ENCODE results near the gene RAB20. TPM values are rescaled to one million over a fixed set of nuclear protein-coding genes. Genes with fewer than 3 reads are reported as not detected.

RAB20 gene
- polyA plus RNA-seq, 1 donor (not counting 4 experiments of a cell fraction or from before 2014, with no cell fraction given): 4.3 TPM

DNA sequence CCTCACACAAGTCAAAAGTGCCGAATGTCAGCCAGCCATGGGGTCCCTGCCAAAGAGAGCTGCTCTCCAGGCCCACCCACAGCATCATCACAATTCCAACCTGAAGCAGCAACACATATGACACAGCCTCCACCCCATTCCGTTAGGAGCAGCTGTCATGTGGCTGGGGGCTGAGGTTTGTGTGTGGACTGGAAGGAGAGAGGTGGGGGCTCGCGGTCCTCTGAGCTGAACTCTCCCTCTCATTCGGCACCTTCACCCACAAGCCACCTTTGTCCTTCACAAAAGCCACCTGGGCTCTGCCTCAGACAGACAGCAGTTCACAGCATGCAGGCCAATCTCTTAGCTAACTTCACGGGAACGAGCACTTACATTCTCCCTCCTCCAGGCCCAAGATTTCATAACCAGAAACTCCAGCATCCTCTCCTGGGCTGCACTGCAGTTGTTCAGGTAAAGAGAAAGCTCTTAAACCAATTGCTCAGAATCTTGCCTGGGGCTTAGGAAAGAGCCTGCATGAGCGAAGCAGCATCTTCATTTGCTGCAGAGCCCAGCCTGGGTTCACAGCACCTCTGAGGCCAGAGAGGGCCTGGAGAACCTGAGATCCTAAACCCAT is 7.2 kb downstream of the RAB20 start:
- Histone ChIP-seq H3K9me3 (ENCODE audit: control insufficient read depth, low read depth, low read length) (no peaks in the 10 kb centered on the region), H3K9ac (ENCODE audit: control insufficient read depth, extremely low read depth, insufficient read depth, low read length) (no peak overlapping the region), H3K4me2 (ENCODE audit: control insufficient read depth, extremely low read depth, insufficient read depth, low read depth, low read length) (no peak overlapping the region), H3K79me2 (ENCODE audit: control insufficient read depth, insufficient read depth, low read length) (no peaks in the 10 kb centered on the region), H3K4me3 (ENCODE audit: control insufficient read depth in 2 of 3, extremely low read depth in 1 of 3, insufficient read depth in 2 of 3, low read depth in 1 of 3, low read length in 3 of 3) (no peak overlapping the region), H3K27me3 (ENCODE audit: control insufficient read depth, extremely low read depth, insufficient read depth, low read length) (no peaks in the 10 kb centered on the region), H3K27ac (ENCODE audit: control insufficient read depth, insufficient read depth, low read length) (no peak overlapping the region), H4K20me1 (ENCODE audit: control insufficient read depth, extremely low read depth, insufficient read depth, low read length) (no peaks in the 10 kb centered on the region), H3K9me1 (ENCODE audit: control insufficient read depth, extremely low read depth, insufficient read depth, low read length) (no peaks in the 10 kb centered on the region), H3K4me1 (ENCODE audit: control insufficient read depth, extremely low read depth, insufficient read depth, low read length) (no peaks in the 10 kb centered on the region), H2AFZ (ENCODE audit: control insufficient read depth, low read length) (no peak overlapping the region), H3K36me3 (ENCODE audit: control insufficient read depth in 2 of 2, extremely low read depth in 1 of 2, insufficient read depth in 2 of 2, low read length in 2 of 2) (no peaks in the 10 kb centered on the region)
- dilution Hi-C loops (cut with MboI; ENCODE audit: extremely low pct_ligation_motif_present, low sequenced_read_pairs): no loop called here
- FAIRE-seq (no peak), DNase-seq (ENCODE audit: low read depth, low spot score) (no peak)
- no peak for TF ChIP-seq EZH2 (IDR thresholded peaks at IDR 0.05; ENCODE audit: low read length)
- TF ChIP-seq, protein P1, sequence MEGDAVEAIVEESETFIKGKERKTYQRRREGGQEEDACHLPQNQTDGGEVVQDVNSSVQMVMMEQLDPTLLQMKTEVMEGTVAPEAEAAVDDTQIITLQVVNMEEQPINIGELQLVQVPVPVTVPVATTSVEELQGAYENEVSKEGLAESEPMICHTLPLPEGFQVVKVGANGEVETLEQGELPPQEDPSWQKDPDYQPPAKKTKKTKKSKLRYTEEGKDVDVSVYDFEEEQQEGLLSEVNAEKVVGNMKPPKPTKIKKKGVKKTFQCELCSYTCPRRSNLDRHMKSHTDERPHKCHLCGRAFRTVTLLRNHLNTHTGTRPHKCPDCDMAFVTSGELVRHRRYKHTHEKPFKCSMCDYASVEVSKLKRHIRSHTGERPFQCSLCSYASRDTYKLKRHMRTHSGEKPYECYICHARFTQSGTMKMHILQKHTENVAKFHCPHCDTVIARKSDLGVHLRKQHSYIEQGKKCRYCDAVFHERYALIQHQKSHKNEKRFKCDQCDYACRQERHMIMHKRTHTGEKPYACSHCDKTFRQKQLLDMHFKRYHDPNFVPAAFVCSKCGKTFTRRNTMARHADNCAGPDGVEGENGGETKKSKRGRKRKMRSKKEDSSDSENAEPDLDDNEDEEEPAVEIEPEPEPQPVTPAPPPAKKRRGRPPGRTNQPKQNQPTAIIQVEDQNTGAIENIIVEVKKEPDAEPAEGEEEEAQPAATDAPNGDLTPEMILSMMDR (optimal IDR thresholded peaks at IDR 0.05 in 1 of 3, IDR thresholded peaks at IDR 0.05 in 1 of 3, conservative IDR thresholded peaks at IDR 0.05 in 1 of 3; ENCODE audit: extremely low read depth in 1 of 3, insufficient read depth in 2 of 3, low read length in 3 of 3): no peak

DNA sequence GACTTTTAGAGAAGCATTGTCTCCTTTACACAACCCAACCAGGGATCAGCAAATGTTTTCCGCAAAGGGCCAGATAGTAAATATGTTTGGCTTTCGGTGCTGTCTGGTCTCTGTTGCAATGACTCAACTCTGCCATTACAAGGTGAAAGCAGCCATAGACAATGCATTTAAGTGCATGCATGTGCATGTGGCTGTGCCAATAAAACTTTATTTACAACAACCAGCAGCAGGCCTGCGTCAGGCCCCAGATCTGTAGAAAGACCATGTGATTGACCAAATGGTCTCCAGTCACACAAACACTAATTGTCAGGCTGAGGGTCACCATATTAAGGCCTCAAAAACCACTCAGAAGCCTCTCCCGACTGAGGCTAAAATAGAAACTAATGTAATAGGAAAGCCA is 8.1 kb downstream of the RAB20 start:
- Histone ChIP-seq H3K9ac (ENCODE audit: control insufficient read depth, extremely low read depth, insufficient read depth, low read length) (no peak overlapping the region), H4K20me1 (ENCODE audit: control insufficient read depth, extremely low read depth, insufficient read depth, low read length) (no peaks in the 10 kb centered on the region), H3K4me3 (ENCODE audit: control insufficient read depth in 2 of 3, extremely low read depth in 1 of 3, insufficient read depth in 2 of 3, low read depth in 1 of 3, low read length in 3 of 3) (no peak overlapping the region), H3K27me3 (ENCODE audit: control insufficient read depth, extremely low read depth, insufficient read depth, low read length) (no peaks in the 10 kb centered on the region), H3K9me3 (ENCODE audit: control insufficient read depth, low read depth, low read length) (no peaks in the 10 kb centered on the region), H3K9me1 (ENCODE audit: control insufficient read depth, extremely low read depth, insufficient read depth, low read length) (no peaks in the 10 kb centered on the region), H3K4me2 (ENCODE audit: control insufficient read depth, extremely low read depth, insufficient read depth, low read depth, low read length) (no peak overlapping the region), H3K36me3 (ENCODE audit: control insufficient read depth in 2 of 2, extremely low read depth in 1 of 2, insufficient read depth in 2 of 2, low read length in 2 of 2) (no peaks in the 10 kb centered on the region), H3K27ac (ENCODE audit: control insufficient read depth, insufficient read depth, low read length) (no peak overlapping the region), H3K4me1 (ENCODE audit: control insufficient read depth, extremely low read depth, insufficient read depth, low read length) (no peaks in the 10 kb centered on the region), H3K79me2 (ENCODE audit: control insufficient read depth, insufficient read depth, low read length) (no peaks in the 10 kb centered on the region), H2AFZ (ENCODE audit: control insufficient read depth, low read length) (no peak overlapping the region)
- FAIRE-seq (no peak), DNase-seq (ENCODE audit: low read depth, low spot score) (no peak)
- dilution Hi-C loops (cut with MboI; ENCODE audit: extremely low pct_ligation_motif_present, low sequenced_read_pairs): no loop called here
- TF ChIP-seq, protein P1 (optimal IDR thresholded peaks at IDR 0.05 in 1 of 3, IDR thresholded peaks at IDR 0.05 in 1 of 3, conservative IDR thresholded peaks at IDR 0.05 in 1 of 3; ENCODE audit: extremely low read depth in 1 of 3, insufficient read depth in 2 of 3, low read length in 3 of 3): no peak
- TF ChIP-seq EZH2 (IDR thresholded peaks at IDR 0.05; ENCODE audit: low read length): no peak

Data from keratinocyte (primary cell).